MCF 10A (cell line): ENCODE data around the gene DISP3. TPM values are rescaled to one million over a fixed set of nuclear protein-coding genes. Genes with fewer than 3 reads are reported as not detected.

Source experiments
- BruUV-seq: library from RNA; stranded (reverse); fragments of 400-500 nt; replicated peaks from 2 replicates; lab custom pipeline; 2021; lab: Mats Ljungman, UMichigan
- CTCF ChIA-PET: fragments of 300-600 bp; sonication (Branson Sonifier 250); formaldehyde crosslinking; extraction: SDS; loops from one replicate; lab custom pipeline; 2021; ENCODE audit warnings: antibody characterized with exemption, inconsistent platforms; lab: Yijun Ruan, JAX
- POLR2A ChIA-PET: fragments of 300-600, 350-650 bp; sonication (Branson Sonifier 250); formaldehyde crosslinking; extraction: SDS; loops from one replicate; lab custom pipeline; 2020; ENCODE audit warnings: antibody characterized with exemption, inconsistent platforms; lab: Yijun Ruan, JAX
- DNase-seq: peaks from one replicate; pipeline ENCODE4 v3.0.0-alpha.2; 2018; ENCODE audit not compliant: unreplicated experiment
- H3K27ac Mint-ChIP-seq: one replicate; pipeline ENCODE4 v1.8.0; 2022; ENCODE audit warnings: mild to moderate bottlenecking, low read depth, mixed read lengths; ENCODE audit not compliant: unreplicated experiment
- H3K27me3 Mint-ChIP-seq: one replicate; pipeline ENCODE4 v1.8.0; 2022; ENCODE audit warnings: mixed read lengths; ENCODE audit not compliant: insufficient read depth, unreplicated experiment
- H3K36me3 Mint-ChIP-seq: one replicate; pipeline ENCODE4 v1.8.0; 2022; ENCODE audit warnings: mild to moderate bottlenecking, moderate library complexity, mixed read lengths; ENCODE audit not compliant: insufficient read depth, unreplicated experiment
- H3K4me1 Mint-ChIP-seq: one replicate; pipeline ENCODE4 v1.8.0; 2022; ENCODE audit warnings: mixed read lengths; ENCODE audit not compliant: insufficient read depth, unreplicated experiment
- H3K4me3 Mint-ChIP-seq: one replicate; pipeline ENCODE4 v1.8.0; 2022; ENCODE audit warnings: mild to moderate bottlenecking, moderate library complexity, mixed read lengths; ENCODE audit not compliant: unreplicated experiment
- H3K9me3 Mint-ChIP-seq: one replicate; pipeline ENCODE4 v1.8.0; 2022; ENCODE audit warnings: mixed read lengths; ENCODE audit not compliant: unreplicated experiment
- intact Hi-C: fragments of 100-400 bp; cut with micrococcal nuclease; formaldehyde crosslinking; loops from 2 replicates; pipeline ENCODE4 v1.14.1; 2022
- total RNA-seq: library from RNA; stranded (reverse); gene quantifications from 2 replicates; pipeline ENCODE4 v1.2.3, GENCODE V29; 2022
- TF ChIP-seq, protein P1 (sequence below): fragments of 200-600 bp; IDR thresholded peaks from one replicate; pipeline ENCODE4 v1.8.0; 2022; ENCODE audit warnings: antibody characterized with exemption, mild to moderate bottlenecking; ENCODE audit not compliant: unreplicated experiment

Gene DISP3
- total RNA-seq, 1 experiment from 2014 or later = 0.09 TPM

- Mint-ChIP-seq H3K4me3 (no peak overlapping the region), H3K27ac (no peak overlapping the region), H3K36me3 (peaks cover 6% of the 10 kb centered on the region), H3K9me3 (no peaks in the 10 kb centered on the region), H3K4me1 (no peaks in the 10 kb centered on the region), H3K27me3 (no peaks in the 10 kb centered on the region)
- BruUV-seq = no TSS peak
- intact Hi-C loops = no loop called here
- ChIA-PET POLR2A (no interaction called here), CTCF (no interaction called here)
- TF ChIP-seq, protein P1, sequence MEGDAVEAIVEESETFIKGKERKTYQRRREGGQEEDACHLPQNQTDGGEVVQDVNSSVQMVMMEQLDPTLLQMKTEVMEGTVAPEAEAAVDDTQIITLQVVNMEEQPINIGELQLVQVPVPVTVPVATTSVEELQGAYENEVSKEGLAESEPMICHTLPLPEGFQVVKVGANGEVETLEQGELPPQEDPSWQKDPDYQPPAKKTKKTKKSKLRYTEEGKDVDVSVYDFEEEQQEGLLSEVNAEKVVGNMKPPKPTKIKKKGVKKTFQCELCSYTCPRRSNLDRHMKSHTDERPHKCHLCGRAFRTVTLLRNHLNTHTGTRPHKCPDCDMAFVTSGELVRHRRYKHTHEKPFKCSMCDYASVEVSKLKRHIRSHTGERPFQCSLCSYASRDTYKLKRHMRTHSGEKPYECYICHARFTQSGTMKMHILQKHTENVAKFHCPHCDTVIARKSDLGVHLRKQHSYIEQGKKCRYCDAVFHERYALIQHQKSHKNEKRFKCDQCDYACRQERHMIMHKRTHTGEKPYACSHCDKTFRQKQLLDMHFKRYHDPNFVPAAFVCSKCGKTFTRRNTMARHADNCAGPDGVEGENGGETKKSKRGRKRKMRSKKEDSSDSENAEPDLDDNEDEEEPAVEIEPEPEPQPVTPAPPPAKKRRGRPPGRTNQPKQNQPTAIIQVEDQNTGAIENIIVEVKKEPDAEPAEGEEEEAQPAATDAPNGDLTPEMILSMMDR = no peak
- DNase-seq = no peak
These were observed 40.1 kb downstream of the DISP3 start for GRCh38 chr1:11518791-11519628.

GRCh38 chr1:11519629-11520031 lies 40.7 kb downstream of the DISP3 start:
- CTCF ChIA-PET = no interaction called here
- no peak for DNase-seq
- H3K27ac Mint-ChIP-seq = no peak overlapping the region
- TF ChIP-seq, protein P1 = no peak
- intact Hi-C loops = no loop called here
- H3K36me3 Mint-ChIP-seq = peaks cover 6% of the 10 kb centered on the region
- H3K4me1 Mint-ChIP-seq = no peaks in the 10 kb centered on the region
- no peak overlapping the region for H3K4me3 Mint-ChIP-seq
- no peaks in the 10 kb centered on the region for H3K27me3 Mint-ChIP-seq
- POLR2A ChIA-PET = no interaction called here
- H3K9me3 Mint-ChIP-seq = no peaks in the 10 kb centered on the region
- BruUV-seq = no TSS peak

- Mint-ChIP-seq H3K4me3 (no peak overlapping the region), H3K27ac (no peak overlapping the region), H3K9me3 (no peaks in the 10 kb centered on the region), H3K4me1 (no peaks in the 10 kb centered on the region), H3K27me3 (no peaks in the 10 kb centered on the region), H3K36me3 (peaks cover 6% of the 10 kb centered on the region)
- ChIA-PET POLR2A (no interaction called here), CTCF (no interaction called here)
- DNase-seq = no peak
- no TSS peak for BruUV-seq
- TF ChIP-seq, protein P1 = no peak
- intact Hi-C loops = no loop called here
These were observed 41.7 kb downstream of the DISP3 start for GRCh38 chr1:11520531-11521233.
